Liver (tissue), 3 donors: ENCODE measurements around the gene THOP1.

Experiments
- CTCF ChIP-seq: fragments of 150-350 bp; IDR thresholded peaks from 2 replicates; pipeline ENCODE4 v1.5.1; 2017; ENCODE audit warnings: improper control_type of control experiment, low read depth, low read length; ENCODE audit not compliant: missing input control
- EGR1 ChIP-seq, 2 donors: IDR thresholded peaks; 2 replicates each; pipeline ENCODE4 v1.6.1; 2016 to 2018; ENCODE audit warnings: antibody characterized with exemption in 2 of 2, low read depth in 2 of 2
- FOXA1 ChIP-seq: IDR thresholded peaks from 2 replicates; pipeline ENCODE4 v1.6.1; 2016; ENCODE audit warnings: antibody characterized with exemption
- HNF4G ChIP-seq: IDR thresholded peaks from 2 replicates; pipeline ENCODE4 v1.6.1; 2016; ENCODE audit warnings: antibody characterized with exemption
- RAD21 ChIP-seq, 2 donors: IDR thresholded peaks; 2 replicates each; pipeline ENCODE4 v1.6.1; 2016; ENCODE audit warnings: antibody characterized with exemption in 2 of 2, mild to moderate bottlenecking in 2 of 2
- SP1 ChIP-seq: IDR thresholded peaks from 2 replicates; pipeline ENCODE4 v1.6.1; 2018; ENCODE audit warnings: antibody characterized with exemption, mild to moderate bottlenecking
- TAF1 ChIP-seq: conservative IDR thresholded peaks from 2 replicates; pipeline ENCODE4 v1.6.1; 2016; ENCODE audit warnings: antibody characterized with exemption, mild to moderate bottlenecking
- YY1 ChIP-seq: IDR thresholded peaks from 2 replicates; pipeline ENCODE4 v1.6.1; 2016; ENCODE audit warnings: antibody characterized with exemption, mild to moderate bottlenecking
- TF ChIP-seq, protein P1 (sequence below): IDR thresholded peaks from 2 replicates; pipeline ENCODE4 v1.6.1; 2016; ENCODE audit warnings: antibody characterized with exemption
- TF ChIP-seq, protein P2 (sequence below): IDR thresholded peaks from 2 replicates; pipeline ENCODE4 v1.6.1; 2016; ENCODE audit warnings: antibody characterized with exemption
- TF ChIP-seq, protein P3 (sequence below): IDR thresholded peaks from 2 replicates; pipeline ENCODE4 v1.6.1; 2016; ENCODE audit warnings: antibody characterized with exemption, mild to moderate bottlenecking
- TF ChIP-seq, protein P4 (sequence below): IDR thresholded peaks from 2 replicates; pipeline ENCODE4 v1.6.1; 2016; ENCODE audit warnings: antibody characterized with exemption
- donor health status: healthy.
- donor health status: healthy.

DNA sequence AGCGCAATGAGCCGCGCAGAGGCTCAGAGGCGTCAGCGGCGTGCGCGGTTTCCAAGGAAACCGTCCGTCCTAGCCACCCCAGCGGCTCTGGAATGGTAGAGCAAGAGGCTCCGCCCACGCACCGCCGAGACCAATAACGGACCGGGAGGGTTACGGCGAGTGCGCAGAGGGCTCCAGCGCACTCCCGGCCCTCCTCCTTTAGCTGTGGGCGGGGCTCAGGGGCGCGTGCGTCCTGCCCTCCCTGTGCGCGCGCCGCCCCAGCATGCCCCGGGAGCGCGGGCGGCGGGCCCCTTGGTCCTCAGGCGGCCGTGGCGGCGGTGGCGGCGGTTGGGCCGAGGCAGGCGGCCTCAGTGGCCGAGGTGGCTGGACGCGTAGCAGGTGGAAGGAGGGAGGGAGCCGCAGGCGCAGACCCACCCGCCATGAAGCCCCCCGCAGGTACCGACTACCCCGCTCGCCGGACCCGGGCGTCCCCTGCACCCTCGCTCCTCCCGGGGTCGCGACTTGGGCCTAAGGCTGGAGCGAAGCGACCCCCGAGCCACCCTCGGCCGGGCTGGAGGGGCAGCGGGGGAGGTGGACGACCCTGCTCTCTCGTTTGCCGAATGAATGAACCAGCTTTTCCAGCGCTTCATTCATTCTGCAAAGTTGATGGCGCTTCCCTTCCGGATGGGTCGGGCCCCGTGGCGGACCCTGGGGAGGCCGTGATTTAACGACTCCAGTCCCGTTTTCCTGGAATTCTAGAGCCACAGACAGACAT, at the start of gene THOP1:
- TF ChIP-seq, protein P1, sequence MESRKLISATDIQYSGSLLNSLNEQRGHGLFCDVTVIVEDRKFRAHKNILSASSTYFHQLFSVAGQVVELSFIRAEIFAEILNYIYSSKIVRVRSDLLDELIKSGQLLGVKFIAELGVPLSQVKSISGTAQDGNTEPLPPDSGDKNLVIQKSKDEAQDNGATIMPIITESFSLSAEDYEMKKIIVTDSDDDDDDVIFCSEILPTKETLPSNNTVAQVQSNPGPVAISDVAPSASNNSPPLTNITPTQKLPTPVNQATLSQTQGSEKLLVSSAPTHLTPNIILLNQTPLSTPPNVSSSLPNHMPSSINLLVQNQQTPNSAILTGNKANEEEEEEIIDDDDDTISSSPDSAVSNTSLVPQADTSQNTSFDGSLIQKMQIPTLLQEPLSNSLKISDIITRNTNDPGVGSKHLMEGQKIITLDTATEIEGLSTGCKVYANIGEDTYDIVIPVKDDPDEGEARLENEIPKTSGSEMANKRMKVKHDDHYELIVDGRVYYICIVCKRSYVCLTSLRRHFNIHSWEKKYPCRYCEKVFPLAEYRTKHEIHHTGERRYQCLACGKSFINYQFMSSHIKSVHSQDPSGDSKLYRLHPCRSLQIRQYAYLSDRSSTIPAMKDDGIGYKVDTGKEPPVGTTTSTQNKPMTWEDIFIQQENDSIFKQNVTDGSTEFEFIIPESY: no peak
- TF ChIP-seq CTCF: no peak
- peak; percentile 92 to 96 for TF ChIP-seq EGR1 (IDR thresholded peaks at IDR 0.05; ENCODE audit: low read depth in 2 of 2)
- TF ChIP-seq, protein P2, sequence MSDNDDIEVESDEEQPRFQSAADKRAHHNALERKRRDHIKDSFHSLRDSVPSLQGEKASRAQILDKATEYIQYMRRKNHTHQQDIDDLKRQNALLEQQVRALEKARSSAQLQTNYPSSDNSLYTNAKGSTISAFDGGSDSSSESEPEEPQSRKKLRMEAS: peak; percentile 72
- no peak for TF ChIP-seq RAD21 (IDR thresholded peaks at IDR 0.05)
- TF ChIP-seq YY1: peak; percentile 58
- TF ChIP-seq, protein P3, sequence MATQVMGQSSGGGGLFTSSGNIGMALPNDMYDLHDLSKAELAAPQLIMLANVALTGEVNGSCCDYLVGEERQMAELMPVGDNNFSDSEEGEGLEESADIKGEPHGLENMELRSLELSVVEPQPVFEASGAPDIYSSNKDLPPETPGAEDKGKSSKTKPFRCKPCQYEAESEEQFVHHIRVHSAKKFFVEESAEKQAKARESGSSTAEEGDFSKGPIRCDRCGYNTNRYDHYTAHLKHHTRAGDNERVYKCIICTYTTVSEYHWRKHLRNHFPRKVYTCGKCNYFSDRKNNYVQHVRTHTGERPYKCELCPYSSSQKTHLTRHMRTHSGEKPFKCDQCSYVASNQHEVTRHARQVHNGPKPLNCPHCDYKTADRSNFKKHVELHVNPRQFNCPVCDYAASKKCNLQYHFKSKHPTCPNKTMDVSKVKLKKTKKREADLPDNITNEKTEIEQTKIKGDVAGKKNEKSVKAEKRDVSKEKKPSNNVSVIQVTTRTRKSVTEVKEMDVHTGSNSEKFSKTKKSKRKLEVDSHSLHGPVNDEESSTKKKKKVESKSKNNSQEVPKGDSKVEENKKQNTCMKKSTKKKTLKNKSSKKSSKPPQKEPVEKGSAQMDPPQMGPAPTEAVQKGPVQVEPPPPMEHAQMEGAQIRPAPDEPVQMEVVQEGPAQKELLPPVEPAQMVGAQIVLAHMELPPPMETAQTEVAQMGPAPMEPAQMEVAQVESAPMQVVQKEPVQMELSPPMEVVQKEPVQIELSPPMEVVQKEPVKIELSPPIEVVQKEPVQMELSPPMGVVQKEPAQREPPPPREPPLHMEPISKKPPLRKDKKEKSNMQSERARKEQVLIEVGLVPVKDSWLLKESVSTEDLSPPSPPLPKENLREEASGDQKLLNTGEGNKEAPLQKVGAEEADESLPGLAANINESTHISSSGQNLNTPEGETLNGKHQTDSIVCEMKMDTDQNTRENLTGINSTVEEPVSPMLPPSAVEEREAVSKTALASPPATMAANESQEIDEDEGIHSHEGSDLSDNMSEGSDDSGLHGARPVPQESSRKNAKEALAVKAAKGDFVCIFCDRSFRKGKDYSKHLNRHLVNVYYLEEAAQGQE: no peak
- TF ChIP-seq FOXA1: no peak
- TF ChIP-seq SP1: peak; percentile 73
- TF ChIP-seq TAF1: no peak
- TF ChIP-seq, protein P4, sequence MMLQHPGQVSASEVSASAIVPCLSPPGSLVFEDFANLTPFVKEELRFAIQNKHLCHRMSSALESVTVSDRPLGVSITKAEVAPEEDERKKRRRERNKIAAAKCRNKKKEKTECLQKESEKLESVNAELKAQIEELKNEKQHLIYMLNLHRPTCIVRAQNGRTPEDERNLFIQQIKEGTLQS: no peak
- no peak for TF ChIP-seq HNF4G
